HT1080 (cell line): ENCODE results near the gene USP7. TPM values are rescaled to one million over a fixed set of nuclear protein-coding genes. Genes with fewer than 3 reads are reported as not detected.
"Not testable (repeated sequence)": the region's sequence is repeated elsewhere in the genome, so short reads cannot be mapped to it uniquely, and the experiment has no call there.

ENCODE experiments used
- DNase-seq: peaks from one replicate; pipeline ENCODE4 v3.0.0-alpha.2; 2015; ENCODE audit warnings: low read depth
- total RNA-seq: library from RNA; depleted of rRNA; stranded (reverse); fragments of >200 nt; shearing (Covaris generic); gene quantifications from 2 replicates; pipeline ENCODE4 v1.2.3, GENCODE V29; 2014

USP7 gene
- total RNA-seq, 1 experiment from 2014 or later = 86.0 TPM

DNA sequence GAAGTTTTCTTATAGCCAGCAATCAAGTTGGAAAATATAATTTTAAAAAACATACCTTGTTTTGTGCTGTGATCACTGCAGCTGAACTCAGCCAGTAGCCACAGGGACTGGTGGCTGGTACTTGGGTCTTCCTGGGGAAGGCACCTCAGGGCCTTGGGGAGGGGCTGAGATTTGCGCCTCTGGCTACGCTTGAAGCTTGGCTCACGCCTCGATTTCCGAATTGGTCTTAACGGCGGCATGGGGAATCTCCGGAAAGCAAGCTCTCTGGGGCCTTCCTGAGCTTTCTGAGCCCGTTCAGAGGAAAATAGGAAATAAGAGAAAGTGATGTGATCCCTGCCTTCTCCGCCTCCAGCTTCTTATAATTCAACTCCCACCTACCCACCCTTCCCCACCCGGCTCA, 11.3 kb upstream of the USP7 start:
- no peak for DNase-seq

DNA sequence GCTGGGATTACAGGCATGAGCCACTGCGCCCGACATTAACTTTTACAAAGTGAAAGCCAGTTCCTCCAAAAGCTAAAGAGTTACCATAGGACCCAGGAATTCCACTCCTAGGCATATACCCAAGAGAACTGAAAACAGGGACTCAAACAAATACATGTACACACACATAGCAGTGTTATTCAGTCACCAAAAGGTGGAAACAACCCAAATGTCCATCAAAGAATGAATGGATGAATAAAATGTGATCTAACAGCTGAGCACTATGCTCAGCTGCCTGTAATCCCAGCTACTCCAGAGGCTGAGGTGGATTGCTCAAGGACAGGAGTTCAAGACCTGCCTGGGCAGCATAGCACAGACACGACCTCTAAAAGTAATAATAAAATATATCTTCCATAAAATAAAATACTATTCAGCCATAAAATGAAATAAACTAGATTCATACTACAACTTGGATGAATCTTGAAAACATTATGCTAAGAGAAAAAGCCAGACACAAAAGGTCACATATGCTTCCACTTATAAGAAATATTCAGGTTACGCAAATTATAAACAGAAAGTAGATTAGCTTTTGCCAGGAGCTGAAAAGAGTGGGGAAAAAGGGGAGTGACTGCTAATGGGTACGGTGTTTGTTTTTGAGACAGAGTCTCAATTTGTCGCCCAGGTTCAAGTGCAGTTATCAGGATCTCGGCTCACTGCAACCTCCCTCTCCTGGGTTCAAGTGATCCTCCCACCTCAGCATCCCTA, 9.3 kb upstream of the USP7 start:
- no peak for DNase-seq

DNA sequence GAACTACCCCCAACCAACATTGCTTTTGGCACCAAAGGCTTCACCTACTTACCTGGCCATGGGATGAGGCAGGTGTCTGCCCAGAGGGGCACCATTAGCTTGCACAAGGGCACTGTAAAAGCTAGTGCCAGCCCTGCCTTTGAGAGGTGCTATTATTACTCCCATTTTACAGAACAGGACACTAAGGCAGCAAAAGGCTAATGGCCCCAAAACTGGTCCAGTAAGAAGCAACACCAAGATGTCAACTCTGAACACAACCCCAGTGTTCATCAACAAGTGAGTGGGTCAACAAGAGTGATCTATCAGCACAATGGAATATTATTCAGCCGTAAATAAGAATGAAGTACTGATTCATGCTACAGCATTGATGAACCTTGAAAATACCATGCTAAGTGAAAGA, 7.7 kb upstream of the USP7 start:
- DNase-seq = no peak

DNA sequence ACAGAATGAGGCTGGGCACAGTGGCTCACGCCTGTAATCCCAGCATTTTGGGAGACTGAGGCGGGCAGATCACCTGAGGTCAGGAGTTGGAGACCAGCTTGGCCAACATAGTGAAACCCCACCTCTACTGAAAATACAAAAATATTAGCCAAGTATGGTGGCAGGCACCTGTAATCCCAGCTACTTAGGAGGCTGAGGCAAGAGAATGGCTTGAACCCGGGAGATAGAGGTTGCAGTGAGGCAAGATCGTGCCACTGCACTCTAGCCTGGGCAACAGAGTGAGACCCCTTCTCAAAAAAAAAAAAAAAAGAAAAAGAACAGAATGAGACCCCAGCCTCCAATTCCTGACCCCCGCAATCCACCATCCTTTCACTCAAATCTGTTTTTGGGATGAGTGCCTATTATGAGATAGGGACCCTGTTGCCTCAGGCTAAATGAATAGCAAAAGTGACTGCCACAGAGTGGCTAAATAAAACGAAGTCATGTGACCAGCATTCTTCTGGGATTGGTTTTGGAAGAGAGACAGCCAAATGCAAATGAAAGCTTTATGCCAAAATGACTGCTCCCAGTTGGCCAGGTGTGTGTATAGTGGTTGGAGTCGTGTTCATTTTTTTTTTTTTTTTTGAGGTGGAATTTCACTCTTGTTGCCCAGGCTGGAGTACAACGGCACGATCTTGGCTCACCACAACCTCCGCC, 5.6 kb upstream of the USP7 start:
- DNase-seq = not testable (repeated sequence)

DNA sequence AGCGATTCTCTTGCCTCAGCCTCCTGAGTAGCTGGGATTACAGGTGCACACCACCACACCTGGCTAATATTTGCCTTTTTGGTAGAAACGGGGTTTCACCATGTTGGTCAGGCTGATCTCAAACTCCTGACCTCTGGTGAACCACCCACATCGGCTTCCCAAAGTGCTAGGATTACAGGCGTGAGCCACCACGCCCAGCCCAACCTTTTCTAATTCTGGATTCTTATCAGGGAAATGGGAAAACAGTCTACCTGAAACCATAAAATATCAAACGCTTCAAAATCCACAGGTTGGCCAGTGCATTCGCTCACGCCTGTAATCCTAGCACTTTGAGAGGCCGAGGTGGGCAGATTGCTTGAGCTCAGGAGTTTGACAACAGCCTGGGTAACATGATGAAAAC, 4.3 kb upstream of the USP7 start:
- DNase-seq = not testable (repeated sequence)

DNA sequence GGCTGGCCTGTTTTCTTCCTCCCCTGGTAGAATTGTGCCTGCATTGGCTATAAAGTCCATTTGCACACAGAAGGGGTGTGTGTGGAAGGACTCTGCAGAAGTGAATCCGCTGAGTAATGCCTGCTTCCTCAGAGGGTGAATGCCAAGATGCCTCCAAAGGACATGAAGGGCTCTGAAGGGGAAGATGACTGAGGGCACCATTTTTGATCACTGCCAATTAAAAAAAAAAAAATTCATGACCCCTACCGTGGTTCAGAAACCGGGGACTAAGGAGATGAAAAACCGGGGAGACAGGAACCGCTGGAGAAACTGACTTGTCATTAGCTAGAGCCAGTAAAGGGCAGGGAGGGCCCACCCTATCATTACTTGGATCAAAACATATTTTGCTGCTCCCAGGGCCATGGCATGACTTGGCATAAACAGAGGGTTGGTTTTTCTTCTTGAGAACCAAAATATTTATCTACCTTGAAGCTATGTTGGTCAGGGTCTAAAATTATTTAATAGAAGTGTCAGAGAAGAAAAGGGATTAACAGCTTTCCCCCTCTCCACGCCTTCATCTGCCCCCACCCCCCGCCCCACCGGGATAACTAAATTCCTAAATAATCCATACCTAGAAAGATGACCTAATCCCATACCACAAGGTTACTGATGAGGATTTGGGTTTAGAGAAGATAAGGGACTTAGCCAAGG, 3.6 kb upstream of the USP7 start:
- DNase-seq = no peak

DNA sequence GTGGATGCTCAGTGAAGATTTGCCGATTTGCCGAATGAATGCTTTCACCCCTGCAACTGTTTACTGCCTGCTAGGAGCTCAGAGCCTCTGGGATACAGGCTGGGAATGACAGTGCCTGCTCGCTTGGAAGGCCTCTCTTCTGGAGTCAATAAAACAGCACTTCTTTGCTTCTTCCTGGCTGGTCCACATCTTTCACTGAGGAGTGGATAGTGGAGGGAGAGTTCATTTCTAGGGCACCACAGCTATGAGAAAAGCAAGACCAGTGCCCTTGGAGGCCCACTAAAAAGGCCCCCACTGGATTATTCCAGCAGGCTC, 3.1 kb upstream of the USP7 start:
- DNase-seq = no peak

DNA sequence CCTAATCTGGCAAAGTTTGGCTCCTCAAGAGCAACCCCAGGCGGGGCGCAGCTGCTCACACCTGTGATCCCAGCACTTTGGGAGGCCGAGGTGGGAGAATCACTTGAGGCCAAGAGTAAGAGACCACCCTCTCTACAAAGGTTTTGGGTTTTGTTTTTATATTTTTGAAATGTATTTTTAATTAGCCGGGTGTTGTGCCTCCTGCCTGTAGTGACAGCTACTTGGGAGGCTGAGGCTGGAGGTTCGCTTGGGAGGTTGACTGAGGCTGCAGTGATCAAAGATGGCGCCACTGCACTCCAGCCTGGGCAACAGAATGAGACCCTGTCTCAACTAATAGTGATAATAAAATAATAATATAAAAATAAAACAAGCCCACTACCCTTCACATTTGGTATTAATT, 756 bp upstream of the USP7 start:
- DNase-seq = no peak

DNA sequence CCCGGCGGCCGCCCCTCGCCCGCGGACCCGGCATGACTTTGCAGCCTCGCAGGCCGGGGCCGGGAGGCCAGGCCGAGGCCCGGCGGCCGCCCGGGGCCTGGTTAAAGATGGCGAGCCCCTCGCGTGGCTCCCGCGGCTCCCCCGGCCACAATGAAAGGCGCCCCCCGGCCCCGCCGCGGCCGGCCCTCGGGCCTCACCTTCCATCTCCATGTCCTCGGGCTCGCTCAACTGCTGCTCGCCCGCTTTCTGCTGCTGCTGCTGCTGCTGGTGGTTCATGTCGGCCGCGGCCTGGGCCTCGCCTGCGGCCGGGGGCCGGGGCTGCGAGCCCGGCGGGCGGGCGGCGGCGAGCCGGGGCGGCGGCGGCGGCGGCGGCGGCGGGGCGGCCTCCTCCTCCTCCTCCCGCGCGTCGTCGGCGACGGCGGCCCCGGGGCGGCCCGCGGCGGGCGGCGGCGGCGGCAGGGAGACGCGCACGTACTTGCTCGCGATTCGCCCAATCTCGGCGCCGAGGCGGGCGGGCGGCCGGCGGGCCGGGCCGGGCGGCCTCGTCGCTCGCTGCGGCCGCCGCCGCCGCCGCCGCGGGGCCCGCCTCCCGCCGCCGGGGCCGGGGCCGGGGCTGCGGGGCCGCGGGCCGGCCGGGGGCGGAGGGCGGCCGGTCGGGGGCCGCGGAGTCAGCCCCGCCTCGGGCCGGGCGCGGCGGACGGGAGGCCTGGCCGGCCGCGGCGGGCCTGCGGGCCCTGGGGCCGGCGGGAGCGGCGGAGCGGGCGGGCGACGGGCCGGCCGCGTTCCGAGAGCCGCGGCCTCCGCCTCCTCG, 491 bp downstream of the USP7 start:
- DNase-seq = no peak

DNA sequence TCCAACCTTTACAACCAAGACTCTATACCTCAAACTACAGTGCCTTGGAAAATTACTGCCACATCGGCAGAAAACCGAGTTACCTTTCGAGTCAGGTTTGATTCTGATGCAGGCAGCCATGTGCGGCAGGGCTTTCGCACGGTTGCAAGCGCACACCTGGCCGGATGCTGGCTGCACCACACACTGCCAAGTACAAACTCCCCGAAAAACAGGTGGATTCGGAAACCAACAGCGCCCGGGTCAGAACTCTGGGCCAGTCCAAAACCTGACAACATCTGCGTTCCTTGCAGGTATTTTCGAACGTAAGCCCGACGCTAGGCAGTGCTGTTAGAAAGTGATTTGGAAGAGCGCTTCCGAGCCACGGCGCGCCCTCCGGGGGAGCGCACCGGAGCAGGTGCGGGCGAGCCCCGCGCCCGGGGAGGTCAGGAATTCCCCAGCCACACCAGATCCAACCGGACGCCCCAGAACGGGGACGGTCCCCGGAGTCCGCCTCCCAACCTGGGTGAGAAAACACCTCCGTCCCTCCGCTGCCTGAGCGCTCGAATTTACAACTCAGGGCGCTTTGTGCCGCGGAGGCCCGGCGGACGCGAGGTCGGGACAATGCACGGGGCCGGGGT, 1.2 kb downstream of the USP7 start:
- DNase-seq = no peak

DNA sequence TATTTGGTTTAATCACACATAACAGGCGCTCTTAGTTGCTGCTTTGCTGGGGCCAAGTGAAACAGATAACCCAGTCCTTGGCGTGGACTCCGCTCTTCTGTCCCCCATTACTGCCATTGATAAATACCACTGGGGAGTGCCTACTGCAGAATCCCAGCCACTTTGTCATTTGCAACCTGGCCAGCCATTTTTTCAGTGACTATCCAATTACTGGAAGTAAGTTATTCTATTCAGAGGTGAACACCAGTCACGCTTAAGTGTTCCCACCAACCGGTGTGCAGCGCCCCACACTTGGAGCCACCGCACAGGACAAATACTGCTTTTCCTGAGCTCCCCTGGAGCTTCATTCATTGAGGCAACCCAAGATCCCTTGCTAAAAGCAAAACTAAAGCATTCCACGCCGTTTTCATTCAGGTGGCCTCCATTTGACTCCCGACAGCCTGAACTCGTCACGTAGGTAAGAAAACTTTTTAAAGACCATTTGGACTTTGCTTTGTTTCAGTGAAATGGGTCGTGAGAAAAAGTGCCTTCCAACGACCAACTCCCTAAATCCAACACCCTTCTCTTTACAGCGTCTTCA, 1.8 kb downstream of the USP7 start:
- no peak for DNase-seq

DNA sequence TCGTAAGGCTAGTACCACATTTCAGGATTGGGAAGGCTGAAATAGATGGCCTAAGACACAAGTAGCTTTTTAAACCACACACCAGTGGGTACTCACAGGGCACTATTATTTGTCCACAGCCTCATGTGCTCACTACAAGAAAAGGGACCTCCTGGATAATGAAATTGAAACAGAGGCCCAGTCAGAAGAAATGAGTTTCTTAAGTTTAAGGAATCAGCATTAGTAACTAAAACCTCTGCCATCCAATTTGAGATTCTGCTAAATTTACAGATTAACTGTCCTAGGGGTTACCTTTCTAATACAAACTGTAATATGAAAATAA, 3.0 kb downstream of the USP7 start:
- no peak for DNase-seq

DNA sequence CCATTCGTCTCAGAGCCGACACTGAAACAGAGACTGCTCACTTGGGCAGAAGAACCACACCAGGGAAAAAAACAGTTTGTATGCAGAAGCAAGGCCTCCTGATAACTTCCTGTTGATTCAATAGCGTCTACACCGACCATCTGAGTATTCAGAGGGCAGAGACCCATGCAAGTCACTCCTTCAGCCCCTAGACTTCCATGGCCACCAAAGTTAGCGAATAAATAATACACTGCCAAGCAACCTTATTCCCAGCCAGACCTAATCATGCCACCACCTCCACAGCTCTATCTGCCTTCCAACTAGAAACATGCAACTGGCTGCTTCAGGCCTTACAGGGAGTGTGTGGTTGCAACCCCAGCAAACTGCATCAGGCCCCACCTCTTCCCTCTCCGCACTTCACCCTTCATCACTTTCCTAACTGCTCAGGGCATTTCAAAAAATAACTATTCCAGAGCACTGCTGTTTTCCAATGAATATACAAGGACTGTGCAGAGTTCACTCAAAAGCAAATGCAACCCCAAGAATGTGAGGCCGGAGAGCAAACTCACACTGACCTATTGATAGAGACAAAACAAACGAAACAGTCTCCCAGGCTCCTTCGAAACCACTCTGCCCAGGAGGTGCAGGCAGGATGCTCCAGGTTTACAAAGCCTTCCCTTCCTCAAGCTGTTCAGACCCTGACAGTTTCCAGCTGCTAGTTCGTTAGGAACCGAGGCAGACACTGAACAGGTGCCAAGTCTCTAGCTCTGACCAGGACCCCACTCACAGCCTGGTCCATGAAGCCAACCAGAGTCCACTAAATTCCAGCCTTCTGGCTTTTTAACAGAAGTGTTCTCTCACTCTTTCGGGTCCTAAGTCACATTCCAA, 3.6 kb downstream of the USP7 start:
- no peak for DNase-seq

DNA sequence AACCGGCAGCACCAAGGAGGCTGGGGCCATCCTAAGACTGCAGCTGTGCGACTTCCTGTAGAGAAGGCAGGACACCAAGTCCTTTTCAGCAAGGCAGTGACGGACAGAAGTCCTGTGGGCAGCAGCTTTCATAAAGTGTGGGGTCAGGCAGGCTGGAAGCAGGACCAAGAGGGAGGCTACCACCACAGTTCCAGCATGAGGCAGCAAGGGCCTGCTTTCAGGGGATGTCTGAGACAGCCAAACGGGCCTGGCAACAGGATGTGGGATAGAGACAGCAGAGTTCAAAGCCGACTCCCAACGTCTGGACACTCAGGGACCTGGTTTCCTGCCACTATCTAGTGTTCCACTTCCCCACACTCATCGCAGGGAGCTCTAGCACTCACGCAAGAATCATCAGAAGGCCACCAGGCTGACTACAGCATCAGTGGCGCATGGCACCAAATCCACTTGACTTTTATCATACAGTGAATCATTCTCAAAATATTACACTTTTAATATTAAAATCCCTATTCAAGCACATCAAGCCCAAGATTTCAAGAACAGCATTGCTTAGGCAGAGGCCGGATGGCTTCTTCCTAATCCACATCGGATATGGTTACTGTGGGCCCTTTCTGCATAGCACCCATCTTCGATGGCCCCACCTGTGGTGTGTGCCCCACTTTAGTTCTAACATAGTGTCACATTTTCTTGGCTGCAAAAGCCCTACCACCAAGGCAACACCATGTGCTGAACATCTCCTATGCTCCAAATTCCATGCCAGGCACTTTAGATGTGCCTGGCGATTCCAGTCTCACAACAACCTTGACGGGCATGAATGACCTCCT, 5.2 kb downstream of the USP7 start:
- DNase-seq = peak; percentile 89

DNA sequence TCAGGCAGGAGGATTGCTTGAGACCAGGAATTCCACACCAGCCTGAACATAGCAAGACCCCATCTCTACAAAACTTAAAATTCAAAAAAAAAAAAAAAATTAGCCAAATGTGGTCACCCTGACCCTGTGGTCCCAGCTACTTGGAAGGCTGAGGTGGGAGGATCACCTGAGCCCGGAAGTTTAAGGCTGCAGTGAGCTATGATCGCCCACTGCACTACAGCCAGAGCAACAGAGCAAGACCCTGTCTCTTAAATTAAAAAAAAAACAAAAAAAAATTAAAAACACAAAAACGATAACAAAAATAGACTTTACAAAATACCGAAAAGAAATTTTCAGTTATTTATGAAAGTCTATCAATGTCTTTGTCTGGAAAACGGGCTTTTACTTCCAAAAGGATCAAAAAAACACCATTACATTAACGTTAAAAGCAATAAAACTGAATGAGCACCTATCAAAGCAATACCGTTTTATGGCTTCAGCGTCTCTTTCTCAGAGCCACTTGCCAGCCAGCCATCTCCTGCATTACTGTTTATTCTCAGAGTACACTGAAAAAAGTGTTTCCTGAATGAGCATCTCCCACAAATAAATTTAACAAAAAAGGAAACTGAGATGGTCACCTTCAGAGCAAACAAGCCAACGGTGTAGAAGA, 6.1 kb downstream of the USP7 start:
- no peak for DNase-seq

DNA sequence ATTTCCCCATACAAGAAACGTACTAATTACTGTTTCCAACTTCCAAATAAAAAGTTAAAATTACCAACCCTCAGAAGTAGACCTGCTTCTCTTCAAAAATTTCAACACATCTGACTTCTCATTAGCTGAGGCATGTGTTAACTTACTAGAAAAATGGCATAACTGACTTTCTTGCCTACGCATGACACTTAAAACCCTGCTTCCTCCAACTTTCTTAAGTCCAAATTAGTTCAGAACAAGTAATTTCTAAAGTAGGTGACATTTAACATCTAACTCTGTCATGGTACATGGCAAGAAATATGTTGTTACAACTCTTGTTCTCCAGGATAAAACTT, 6.7 kb downstream of the USP7 start:
- DNase-seq = no peak

DNA sequence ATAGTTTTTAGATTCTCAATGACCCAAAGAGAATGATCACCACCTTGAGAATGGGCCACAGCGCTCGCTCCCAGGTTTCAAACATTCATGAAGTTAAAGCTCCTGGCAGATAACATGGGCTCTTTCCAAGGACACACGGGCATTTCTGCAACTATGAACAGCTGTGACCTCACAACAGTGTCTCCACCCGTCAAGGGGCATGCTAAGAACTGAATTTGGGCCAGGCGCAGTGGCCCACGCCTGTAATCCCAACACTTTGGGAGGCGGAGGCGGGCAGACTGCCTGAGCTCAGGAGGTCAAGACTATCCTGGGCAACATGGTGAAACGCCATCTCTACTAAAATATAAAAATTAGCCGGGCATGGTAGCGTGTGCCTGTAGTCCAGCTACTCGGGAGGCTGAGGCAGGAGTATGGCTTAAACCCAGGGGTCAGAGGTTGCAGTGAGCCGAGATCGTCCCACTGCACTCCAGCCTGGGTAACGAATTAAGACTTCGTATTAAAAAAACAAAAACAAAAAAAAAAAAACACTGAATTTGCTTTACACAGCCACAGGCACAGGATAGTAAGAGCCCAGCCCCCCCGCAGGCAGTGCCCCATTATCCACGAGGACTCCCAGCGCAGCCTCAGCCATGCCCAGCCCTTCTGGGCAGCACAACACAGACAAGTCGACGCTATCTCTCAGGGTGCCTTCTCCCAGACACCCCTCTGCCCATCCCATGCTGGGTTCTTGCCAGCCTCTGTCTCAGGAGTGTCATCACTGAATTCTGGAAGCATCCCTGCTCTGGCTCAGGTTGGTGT, 7.2 kb downstream of the USP7 start:
- no peak for DNase-seq

DNA sequence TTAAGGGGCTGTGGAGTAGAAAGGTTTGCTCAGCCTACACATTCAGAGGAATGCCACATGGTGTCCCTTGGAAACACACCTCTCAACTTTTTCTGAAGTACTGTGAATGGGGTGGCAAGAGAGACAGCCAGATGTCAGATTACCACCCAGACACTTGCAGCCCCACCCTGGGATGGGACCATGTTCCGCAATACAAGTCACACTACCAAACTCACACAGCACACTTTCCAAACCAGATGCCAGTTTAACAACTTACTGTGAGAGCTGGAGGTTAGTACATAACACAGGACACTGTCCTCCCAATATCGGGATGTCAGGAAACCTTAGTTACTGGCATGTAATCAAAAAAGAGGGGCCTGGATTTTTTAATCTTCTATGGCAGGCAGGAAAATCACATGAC, 7.9 kb downstream of the USP7 start:
- no peak for DNase-seq
